GM23338 (cell line): ENCODE measurements around the gene CRYL1. TPM values are rescaled to one million over a fixed set of nuclear protein-coding genes. Genes with fewer than 3 reads are reported as not detected.

Experiments
- EZH2phosphoT487 ChIP-seq: fragments of 200-600 bp; sonication (generic); IDR thresholded peaks from one replicate; pipeline ENCODE4 v1.8.1; 2018; ENCODE audit warnings: antibody characterized with exemption; ENCODE audit not compliant: unreplicated experiment
- STAT1 ChIP-seq: IDR thresholded peaks from one replicate; pipeline ENCODE4 v1.6.1; 2016; ENCODE audit warnings: antibody characterized with exemption; ENCODE audit not compliant: unreplicated experiment
- ZNF331 ChIP-seq: fragments of 250-450 bp; sonication (Bioruptor Pico); IDR thresholded peaks from 2 replicates; pipeline ENCODE4 v1.5.0; 2020; ENCODE audit warnings: low read depth, mild to moderate bottlenecking, moderate library complexity
- polyA plus RNA-seq: library from polyadenylated mRNA; unstranded; fragments of >200 nt; fragmentation: Nextera tagmentation; extraction: Ambion mirVana; gene quantifications from 2 replicates; pipeline ENCODE4 v1.2.1, GENCODE V29; 2016
- total RNA-seq: library from RNA; depleted of rRNA; stranded (reverse); fragments of >200 nt; shearing (Covaris generic); gene quantifications from 2 replicates; pipeline ENCODE4 v1.2.3, GENCODE V29; 2014
- TF ChIP-seq, protein P1 (sequence below): fragments of 250-450 bp; sonication (Bioruptor Pico); IDR thresholded peaks from 2 replicates; pipeline ENCODE4 v1.5.0; 2020; ENCODE audit warnings: mild to moderate bottlenecking, moderate library complexity
- TF ChIP-seq, protein P2 (sequence below), 2 experiments: fragments of 200-600 bp in 1 of 2; sonication (generic) in 1 of 2; conservative IDR thresholded peaks; 2 replicates each; pipeline versions ENCODE4 v1.5.1 to v1.6.1; 2016 to 2017; ENCODE audit warnings: antibody characterized with exemption in 2 of 2, low read depth in 2 of 2, mild to moderate bottlenecking in 2 of 2, moderate library complexity in 1 of 2
- TF ChIP-seq, protein P3 (sequence below): IDR thresholded peaks from 2 replicates; pipeline ENCODE4 v1.6.1; 2016; ENCODE audit warnings: antibody characterized with exemption
- TF ChIP-seq, protein P4 (sequence below): IDR thresholded peaks from one replicate; pipeline ENCODE4 v1.6.1; 2018; ENCODE audit warnings: antibody characterized with exemption; ENCODE audit not compliant: unreplicated experiment

CRYL1 gene
- total and polyA plus RNA-seq, 2 experiments from 2014 or later = 2.2 to 2.6 TPM

DNA sequence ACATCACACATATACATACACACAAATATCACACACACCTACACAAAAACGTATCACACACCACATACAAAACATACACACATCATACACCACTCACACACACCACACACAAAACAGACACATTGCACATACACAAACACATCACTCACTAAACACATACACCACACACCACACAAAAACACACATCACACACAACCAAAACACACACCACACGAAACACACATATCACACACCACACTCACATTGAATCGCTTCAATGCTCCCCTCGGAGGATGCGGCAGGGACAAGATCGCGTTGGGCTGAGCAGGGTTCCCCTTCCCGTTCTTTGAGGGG is 131.5 kb downstream of the CRYL1 start (continued):
- TF ChIP-seq, protein P1, sequence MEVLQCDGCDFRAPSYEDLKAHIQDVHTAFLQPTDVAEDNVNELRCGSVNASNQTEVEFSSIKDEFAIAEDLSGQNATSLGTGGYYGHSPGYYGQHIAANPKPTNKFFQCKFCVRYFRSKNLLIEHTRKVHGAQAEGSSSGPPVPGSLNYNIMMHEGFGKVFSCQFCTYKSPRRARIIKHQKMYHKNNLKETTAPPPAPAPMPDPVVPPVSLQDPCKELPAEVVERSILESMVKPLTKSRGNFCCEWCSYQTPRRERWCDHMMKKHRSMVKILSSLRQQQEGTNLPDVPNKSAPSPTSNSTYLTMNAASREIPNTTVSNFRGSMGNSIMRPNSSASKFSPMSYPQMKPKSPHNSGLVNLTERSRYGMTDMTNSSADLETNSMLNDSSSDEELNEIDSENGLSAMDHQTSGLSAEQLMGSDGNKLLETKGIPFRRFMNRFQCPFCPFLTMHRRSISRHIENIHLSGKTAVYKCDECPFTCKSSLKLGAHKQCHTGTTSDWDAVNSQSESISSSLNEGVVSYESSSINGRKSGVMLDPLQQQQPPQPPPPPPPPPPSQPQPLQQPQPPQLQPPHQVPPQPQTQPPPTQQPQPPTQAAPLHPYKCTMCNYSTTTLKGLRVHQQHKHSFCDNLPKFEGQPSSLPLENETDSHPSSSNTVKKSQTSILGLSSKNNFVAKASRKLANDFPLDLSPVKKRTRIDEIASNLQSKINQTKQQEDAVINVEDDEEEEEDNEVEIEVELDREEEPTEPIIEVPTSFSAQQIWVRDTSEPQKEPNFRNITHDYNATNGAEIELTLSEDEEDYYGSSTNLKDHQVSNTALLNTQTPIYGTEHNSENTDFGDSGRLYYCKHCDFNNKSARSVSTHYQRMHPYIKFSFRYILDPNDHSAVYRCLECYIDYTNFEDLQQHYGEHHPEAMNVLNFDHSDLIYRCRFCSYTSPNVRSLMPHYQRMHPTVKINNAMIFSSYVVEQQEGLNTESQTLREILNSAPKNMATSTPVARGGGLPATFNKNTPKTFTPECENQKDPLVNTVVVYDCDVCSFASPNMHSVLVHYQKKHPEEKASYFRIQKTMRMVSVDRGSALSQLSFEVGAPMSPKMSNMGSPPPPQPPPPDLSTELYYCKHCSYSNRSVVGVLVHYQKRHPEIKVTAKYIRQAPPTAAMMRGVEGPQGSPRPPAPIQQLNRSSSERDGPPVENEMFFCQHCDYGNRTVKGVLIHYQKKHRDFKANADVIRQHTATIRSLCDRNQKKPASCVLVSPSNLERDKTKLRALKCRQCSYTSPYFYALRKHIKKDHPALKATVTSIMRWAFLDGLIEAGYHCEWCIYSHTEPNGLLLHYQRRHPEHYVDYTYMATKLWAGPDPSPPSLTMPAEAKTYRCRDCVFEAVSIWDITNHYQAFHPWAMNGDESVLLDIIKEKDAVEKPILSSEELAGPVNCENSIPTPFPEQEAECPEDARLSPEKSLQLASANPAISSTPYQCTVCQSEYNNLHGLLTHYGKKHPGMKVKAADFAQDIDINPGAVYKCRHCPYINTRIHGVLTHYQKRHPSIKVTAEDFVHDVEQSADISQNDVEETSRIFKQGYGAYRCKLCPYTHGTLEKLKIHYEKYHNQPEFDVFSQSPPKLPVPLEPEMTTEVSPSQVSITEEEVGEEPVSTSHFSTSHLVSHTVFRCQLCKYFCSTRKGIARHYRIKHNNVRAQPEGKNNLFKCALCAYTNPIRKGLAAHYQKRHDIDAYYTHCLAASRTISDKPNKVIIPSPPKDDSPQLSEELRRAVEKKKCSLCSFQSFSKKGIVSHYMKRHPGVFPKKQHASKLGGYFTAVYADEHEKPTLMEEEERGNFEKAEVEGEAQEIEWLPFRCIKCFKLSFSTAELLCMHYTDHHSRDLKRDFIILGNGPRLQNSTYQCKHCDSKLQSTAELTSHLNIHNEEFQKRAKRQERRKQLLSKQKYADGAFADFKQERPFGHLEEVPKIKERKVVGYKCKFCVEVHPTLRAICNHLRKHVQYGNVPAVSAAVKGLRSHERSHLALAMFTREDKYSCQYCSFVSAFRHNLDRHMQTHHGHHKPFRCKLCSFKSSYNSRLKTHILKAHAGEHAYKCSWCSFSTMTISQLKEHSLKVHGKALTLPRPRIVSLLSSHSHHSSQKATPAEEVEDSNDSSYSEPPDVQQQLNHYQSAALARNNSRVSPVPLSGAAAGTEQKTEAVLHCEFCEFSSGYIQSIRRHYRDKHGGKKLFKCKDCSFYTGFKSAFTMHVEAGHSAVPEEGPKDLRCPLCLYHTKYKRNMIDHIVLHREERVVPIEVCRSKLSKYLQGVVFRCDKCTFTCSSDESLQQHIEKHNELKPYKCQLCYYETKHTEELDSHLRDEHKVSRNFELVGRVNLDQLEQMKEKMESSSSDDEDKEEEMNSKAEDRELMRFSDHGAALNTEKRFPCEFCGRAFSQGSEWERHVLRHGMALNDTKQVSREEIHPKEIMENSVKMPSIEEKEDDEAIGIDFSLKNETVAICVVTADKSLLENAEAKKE (CRISPR knock-in tag) = no peak
- TF ChIP-seq, protein P2, sequence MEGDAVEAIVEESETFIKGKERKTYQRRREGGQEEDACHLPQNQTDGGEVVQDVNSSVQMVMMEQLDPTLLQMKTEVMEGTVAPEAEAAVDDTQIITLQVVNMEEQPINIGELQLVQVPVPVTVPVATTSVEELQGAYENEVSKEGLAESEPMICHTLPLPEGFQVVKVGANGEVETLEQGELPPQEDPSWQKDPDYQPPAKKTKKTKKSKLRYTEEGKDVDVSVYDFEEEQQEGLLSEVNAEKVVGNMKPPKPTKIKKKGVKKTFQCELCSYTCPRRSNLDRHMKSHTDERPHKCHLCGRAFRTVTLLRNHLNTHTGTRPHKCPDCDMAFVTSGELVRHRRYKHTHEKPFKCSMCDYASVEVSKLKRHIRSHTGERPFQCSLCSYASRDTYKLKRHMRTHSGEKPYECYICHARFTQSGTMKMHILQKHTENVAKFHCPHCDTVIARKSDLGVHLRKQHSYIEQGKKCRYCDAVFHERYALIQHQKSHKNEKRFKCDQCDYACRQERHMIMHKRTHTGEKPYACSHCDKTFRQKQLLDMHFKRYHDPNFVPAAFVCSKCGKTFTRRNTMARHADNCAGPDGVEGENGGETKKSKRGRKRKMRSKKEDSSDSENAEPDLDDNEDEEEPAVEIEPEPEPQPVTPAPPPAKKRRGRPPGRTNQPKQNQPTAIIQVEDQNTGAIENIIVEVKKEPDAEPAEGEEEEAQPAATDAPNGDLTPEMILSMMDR (conservative IDR thresholded peaks at IDR 0.05; ENCODE audit: low read depth in 2 of 2) = no peak
- TF ChIP-seq, protein P3, sequence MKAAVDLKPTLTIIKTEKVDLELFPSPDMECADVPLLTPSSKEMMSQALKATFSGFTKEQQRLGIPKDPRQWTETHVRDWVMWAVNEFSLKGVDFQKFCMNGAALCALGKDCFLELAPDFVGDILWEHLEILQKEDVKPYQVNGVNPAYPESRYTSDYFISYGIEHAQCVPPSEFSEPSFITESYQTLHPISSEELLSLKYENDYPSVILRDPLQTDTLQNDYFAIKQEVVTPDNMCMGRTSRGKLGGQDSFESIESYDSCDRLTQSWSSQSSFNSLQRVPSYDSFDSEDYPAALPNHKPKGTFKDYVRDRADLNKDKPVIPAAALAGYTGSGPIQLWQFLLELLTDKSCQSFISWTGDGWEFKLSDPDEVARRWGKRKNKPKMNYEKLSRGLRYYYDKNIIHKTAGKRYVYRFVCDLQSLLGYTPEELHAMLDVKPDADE = no peak
- TF ChIP-seq STAT1 = no peak
- TF ChIP-seq EZH2phosphoT487 = no peak
- TF ChIP-seq, protein P4, sequence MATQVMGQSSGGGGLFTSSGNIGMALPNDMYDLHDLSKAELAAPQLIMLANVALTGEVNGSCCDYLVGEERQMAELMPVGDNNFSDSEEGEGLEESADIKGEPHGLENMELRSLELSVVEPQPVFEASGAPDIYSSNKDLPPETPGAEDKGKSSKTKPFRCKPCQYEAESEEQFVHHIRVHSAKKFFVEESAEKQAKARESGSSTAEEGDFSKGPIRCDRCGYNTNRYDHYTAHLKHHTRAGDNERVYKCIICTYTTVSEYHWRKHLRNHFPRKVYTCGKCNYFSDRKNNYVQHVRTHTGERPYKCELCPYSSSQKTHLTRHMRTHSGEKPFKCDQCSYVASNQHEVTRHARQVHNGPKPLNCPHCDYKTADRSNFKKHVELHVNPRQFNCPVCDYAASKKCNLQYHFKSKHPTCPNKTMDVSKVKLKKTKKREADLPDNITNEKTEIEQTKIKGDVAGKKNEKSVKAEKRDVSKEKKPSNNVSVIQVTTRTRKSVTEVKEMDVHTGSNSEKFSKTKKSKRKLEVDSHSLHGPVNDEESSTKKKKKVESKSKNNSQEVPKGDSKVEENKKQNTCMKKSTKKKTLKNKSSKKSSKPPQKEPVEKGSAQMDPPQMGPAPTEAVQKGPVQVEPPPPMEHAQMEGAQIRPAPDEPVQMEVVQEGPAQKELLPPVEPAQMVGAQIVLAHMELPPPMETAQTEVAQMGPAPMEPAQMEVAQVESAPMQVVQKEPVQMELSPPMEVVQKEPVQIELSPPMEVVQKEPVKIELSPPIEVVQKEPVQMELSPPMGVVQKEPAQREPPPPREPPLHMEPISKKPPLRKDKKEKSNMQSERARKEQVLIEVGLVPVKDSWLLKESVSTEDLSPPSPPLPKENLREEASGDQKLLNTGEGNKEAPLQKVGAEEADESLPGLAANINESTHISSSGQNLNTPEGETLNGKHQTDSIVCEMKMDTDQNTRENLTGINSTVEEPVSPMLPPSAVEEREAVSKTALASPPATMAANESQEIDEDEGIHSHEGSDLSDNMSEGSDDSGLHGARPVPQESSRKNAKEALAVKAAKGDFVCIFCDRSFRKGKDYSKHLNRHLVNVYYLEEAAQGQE = no peak
- no peak for TF ChIP-seq ZNF331 (CRISPR knock-in tag)
